ENCODE results near the gene LYPD6B. TPM values are rescaled to one million over a fixed set of nuclear protein-coding genes. Genes with fewer than 3 reads are reported as not detected.

The LYPD6B gene
- total RNA-seq, 1 donor from 2014 or later, result 23.7 TPM

DNA sequence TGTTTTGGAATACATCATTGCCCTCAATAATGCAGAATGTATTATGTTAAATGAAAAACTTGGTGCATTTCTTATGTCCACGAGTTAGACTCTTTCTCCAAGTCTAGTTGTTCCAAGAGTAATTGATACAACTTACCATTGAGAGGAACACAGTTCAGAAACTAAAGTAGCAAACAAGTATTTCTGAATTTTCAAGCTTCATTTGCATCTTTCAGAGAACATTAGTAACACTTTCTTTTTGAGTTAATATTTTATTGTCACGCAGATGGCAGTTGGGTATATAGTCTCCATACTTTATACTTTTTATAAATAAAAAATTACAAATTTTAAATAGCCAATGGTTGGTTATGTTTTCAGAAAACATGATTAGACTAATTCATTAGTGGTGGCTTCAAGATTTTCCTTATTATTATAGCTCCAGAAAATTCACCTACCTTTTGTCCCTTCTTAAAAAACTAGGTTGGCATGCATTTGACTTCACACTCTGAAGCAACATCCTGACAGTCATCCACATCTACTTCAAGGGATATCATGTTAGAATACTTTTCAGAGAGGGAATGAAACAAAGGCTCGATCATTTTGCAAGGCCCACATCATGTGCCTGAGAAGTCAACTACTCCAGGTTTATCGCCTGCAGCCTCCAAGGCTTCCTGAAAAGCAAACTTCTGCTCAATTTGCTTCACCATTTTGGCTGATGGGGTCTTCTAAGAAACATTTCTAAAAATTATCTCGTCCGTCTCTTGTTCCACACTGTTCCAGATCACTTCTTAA lies 29.9 kb downstream of the LYPD6B start:
- H3K27ac Mint-ChIP-seq, result peak overlapping the region; percentile 95
- H3K4me1 Mint-ChIP-seq (ENCODE audit: unreplicated experiment), result peaks cover 39% of the 10 kb centered on the region
- H3K9me3 Mint-ChIP-seq, result peaks cover 5% of the 10 kb centered on the region

DNA sequence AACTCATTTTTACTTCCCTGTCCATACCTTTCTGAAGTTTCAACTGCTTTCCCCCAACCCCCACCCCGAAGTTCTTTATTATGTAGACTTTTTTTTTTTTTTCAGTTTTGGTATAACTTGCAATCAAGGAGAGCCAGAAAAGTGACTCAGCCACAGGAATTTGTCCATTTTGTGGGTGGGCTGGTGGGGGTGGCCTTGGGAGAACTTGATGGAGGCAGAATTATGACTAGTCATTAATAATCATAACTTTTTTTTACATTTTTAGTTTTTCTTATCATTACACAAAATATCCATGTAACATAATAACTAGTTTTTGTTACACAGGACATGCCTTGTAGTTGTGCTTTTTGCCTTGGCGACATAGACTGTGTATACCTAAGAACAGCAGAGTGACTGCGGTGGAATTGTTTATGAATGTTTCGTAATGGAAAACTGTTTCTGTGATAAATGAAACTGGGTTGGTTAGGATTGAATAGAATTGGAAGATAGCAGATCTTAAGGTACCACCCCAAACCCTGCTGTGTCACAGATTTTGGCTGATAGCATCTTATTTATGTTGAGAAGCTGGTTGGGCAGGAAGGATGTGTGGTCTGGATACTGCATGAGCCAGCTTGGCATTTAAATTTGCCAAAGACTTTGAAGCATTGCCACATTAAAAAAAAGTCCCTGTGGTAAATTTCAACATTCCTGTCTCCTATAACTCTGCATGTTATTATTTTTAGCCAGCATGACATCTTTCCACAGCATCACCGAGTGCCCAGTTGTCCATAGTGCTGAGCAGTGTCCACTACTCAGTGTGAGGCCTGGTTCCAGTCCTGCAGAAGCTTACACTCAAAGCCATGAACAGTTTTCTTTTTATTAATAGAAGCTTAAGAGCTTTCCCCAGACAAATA lies 30.7 kb downstream of the LYPD6B start:
- peaks cover 12% of the 10 kb centered on the region for H3K36me3 Mint-ChIP-seq
- H3K27ac Mint-ChIP-seq, result peak overlapping the region; percentile 95
- H3K27me3 Mint-ChIP-seq, result no peaks in the 10 kb centered on the region
- no peak for DNase-seq (ENCODE audit: extremely low spot score, unreplicated experiment)
- H3K4me1 Mint-ChIP-seq (ENCODE audit: unreplicated experiment), result peaks cover 42% of the 10 kb centered on the region
- peak overlapping the region; percentile 60 for H3K4me3 Mint-ChIP-seq
- TF ChIP-seq, protein P1, sequence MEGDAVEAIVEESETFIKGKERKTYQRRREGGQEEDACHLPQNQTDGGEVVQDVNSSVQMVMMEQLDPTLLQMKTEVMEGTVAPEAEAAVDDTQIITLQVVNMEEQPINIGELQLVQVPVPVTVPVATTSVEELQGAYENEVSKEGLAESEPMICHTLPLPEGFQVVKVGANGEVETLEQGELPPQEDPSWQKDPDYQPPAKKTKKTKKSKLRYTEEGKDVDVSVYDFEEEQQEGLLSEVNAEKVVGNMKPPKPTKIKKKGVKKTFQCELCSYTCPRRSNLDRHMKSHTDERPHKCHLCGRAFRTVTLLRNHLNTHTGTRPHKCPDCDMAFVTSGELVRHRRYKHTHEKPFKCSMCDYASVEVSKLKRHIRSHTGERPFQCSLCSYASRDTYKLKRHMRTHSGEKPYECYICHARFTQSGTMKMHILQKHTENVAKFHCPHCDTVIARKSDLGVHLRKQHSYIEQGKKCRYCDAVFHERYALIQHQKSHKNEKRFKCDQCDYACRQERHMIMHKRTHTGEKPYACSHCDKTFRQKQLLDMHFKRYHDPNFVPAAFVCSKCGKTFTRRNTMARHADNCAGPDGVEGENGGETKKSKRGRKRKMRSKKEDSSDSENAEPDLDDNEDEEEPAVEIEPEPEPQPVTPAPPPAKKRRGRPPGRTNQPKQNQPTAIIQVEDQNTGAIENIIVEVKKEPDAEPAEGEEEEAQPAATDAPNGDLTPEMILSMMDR (conservative IDR thresholded peaks at IDR 0.05), result no peak
- H3K9me3 Mint-ChIP-seq, result peaks cover 5% of the 10 kb centered on the region

More for the DNA sequence above, 29.9 kb downstream of the LYPD6B start:
- Mint-ChIP-seq H3K36me3 (peaks cover 12% of the 10 kb centered on the region), H3K4me3 (peak overlapping the region; percentile 32), H3K27me3 (no peaks in the 10 kb centered on the region)
- no peak for DNase-seq (ENCODE audit: extremely low spot score, unreplicated experiment)
- TF ChIP-seq, protein P1 (conservative IDR thresholded peaks at IDR 0.05), result no peak

DNA sequence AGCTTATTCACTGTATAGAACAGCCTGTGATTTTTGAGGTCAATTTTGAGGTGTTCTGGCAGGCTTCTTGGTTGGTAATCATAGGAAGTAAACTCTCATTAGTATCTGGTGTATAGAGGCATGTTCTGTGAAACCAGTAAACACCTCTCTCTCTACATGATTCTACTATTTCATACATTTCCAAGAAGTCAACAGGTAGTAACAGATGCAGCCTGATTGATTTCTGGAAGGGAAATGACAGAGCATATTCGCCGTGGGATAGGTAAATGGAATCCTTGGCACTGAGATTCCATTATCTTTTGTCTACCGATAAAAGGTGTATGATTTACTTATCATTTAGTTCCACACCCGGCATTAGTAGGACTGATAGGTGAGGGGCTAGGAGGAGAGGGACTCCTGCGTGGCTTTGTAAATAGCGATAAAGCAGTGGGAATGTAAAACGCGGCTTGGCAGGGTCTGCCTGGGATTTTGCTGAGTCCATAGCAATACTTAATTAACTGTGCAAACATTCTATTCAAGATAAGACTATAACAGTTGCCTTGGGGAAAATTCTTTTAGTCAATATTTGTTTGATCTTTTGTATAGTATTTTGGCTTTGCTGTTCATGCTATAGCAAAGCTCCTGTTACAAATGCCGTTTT lies 32.3 kb downstream of the LYPD6B start:
- H3K36me3 Mint-ChIP-seq, result peaks cover 12% of the 10 kb centered on the region
- peaks cover 41% of the 10 kb centered on the region for H3K4me1 Mint-ChIP-seq (ENCODE audit: unreplicated experiment)
- H3K27ac Mint-ChIP-seq, result peak overlapping the region; percentile 68
- DNase-seq (ENCODE audit: extremely low spot score, unreplicated experiment), result no peak
- H3K4me3 Mint-ChIP-seq, result peak overlapping the region; percentile 54
- TF ChIP-seq, protein P1 (conservative IDR thresholded peaks at IDR 0.05), result no peak
- H3K27me3 Mint-ChIP-seq, result no peaks in the 10 kb centered on the region
- H3K9me3 Mint-ChIP-seq, result peaks cover 5% of the 10 kb centered on the region

DNA sequence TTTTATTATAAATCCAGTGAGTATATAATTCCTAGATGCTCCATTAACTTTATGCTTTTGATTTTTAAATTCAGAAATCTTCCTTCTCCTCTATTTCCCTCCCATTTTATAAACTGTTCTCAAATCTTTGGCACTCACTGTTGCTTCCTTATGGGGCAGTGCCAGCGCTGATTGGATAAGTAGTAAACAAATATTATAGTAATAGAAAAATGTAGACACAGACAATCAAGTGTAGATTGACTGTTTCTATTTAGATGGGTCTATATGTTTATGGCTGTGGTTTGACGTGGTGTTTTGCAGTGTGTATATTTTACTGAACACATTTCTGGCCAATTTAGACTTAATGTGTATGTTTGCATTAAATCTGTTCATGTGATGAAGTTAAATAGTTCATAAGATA lies 36.6 kb downstream of the LYPD6B start:
- Mint-ChIP-seq H3K4me1 (ENCODE audit: unreplicated experiment) (peaks cover 64% of the 10 kb centered on the region), H3K36me3 (peaks cover 1% of the 10 kb centered on the region), H3K27ac (peak overlapping the region; percentile 61), H3K9me3 (no peaks in the 10 kb centered on the region), H3K27me3 (no peaks in the 10 kb centered on the region), H3K4me3 (peak overlapping the region; percentile 70)
- no peak for DNase-seq (ENCODE audit: extremely low spot score, unreplicated experiment)
- TF ChIP-seq, protein P1 (conservative IDR thresholded peaks at IDR 0.05), result no peak

DNA sequence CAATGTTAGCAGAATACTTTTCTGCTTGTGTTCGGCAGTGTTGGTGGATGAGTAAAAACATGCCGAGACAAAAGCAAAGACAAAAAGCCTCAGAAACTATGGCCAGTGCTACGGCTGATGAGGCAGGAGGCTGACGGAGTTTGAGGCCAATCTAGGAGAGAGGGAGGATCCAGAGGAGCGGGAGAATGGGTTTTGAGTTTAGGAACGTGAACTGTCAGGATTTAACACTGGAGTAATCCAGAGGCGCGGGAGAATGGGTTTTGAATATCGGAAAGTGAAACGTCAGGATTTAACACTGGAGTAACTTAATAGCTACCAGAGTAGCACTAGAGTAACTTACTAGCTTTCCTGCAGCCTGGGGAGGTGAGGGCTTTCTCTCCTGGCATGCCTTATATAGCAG lies 37.4 kb downstream of the LYPD6B start:
- Mint-ChIP-seq H3K4me3 (peak overlapping the region; percentile 70), H3K36me3 (peaks cover 4% of the 10 kb centered on the region), H3K27ac (peak overlapping the region; percentile 61), H3K4me1 (ENCODE audit: unreplicated experiment) (peaks cover 64% of the 10 kb centered on the region), H3K9me3 (no peaks in the 10 kb centered on the region), H3K27me3 (no peaks in the 10 kb centered on the region)
- DNase-seq (ENCODE audit: extremely low spot score, unreplicated experiment), result no peak
- TF ChIP-seq, protein P1 (conservative IDR thresholded peaks at IDR 0.05), result no peak
